GM10266 (cell line): ENCODE results near the gene NRXN3.

Experiments used
- DNase-seq: peaks from one replicate; pipeline ENCODE4 v3.0.0; 2012; ENCODE audit errors: extremely low spot score
- TF ChIP-seq, protein P1 (sequence below): IDR thresholded peaks from 2 replicates; pipeline ENCODE4 v1.5.1; 2012; ENCODE audit warnings: mild to moderate bottlenecking, low read depth; ENCODE audit not compliant: control insufficient read depth, insufficient read depth; ENCODE audit errors: missing control alignments

Gene NRXN3

DNA sequence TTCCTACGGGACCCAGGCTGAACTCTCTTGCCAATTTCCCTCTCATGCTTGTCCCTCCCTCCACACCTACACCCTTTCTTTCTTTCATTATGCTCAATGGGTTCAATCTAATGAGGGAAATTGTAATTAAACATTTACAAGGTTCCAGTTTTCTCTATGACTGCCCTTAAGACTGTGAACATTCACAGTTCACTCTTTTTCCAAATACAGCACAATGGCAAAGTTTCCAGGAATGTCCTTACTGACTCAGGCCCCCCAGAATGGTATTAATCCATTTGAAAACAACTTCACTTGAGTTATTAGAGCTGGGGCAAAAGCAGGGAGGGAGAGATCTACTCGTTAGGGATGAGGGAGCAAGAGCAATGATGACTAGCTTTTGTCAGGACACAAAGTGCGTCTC is 892.1 kb downstream of the NRXN3 start:
- no peak for DNase-seq
- TF ChIP-seq, protein P1, sequence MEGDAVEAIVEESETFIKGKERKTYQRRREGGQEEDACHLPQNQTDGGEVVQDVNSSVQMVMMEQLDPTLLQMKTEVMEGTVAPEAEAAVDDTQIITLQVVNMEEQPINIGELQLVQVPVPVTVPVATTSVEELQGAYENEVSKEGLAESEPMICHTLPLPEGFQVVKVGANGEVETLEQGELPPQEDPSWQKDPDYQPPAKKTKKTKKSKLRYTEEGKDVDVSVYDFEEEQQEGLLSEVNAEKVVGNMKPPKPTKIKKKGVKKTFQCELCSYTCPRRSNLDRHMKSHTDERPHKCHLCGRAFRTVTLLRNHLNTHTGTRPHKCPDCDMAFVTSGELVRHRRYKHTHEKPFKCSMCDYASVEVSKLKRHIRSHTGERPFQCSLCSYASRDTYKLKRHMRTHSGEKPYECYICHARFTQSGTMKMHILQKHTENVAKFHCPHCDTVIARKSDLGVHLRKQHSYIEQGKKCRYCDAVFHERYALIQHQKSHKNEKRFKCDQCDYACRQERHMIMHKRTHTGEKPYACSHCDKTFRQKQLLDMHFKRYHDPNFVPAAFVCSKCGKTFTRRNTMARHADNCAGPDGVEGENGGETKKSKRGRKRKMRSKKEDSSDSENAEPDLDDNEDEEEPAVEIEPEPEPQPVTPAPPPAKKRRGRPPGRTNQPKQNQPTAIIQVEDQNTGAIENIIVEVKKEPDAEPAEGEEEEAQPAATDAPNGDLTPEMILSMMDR, result no peak

DNA sequence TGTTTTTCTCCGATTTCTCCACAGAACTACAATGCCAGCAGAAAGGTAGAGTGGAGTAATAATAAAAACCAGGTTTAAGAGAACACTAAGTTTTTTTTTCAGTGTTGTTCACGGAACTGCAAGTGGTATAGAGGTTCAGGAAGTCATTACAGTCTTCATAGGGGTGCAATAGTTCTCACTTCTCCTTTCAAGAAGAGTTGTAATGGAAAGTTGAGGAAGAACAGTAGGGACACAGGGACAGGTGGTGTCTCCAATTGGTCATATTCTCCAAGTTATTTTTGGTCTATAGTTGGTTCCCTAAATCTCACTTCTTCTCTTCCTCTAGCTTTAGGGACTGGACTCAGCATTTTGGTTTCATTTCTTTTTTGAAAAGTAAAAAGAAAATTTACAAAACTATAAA is 894.0 kb downstream of the NRXN3 start:
- DNase-seq, result no peak
- TF ChIP-seq, protein P1, result no peak

DNA sequence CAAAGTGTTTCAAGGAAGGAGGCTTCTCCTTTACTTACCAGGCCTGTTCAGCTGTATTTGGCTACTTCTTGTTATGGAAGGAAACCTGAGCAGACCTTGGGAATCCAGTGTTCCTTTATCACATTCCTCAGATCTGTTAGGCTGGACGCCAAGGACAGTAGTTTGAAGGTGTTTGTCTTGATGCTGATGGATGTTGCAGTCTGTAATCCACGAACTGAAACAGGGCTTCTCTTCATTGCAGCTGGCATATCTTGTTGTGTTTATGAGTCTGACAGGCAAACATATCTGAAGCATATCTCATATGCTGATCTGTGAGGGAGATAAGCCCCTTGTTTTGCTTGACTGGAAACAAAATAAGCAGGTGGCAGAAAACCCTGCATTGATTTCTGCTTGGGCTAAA is 904.3 kb downstream of the NRXN3 start:
- no peak for DNase-seq
- TF ChIP-seq, protein P1, result no peak

DNA sequence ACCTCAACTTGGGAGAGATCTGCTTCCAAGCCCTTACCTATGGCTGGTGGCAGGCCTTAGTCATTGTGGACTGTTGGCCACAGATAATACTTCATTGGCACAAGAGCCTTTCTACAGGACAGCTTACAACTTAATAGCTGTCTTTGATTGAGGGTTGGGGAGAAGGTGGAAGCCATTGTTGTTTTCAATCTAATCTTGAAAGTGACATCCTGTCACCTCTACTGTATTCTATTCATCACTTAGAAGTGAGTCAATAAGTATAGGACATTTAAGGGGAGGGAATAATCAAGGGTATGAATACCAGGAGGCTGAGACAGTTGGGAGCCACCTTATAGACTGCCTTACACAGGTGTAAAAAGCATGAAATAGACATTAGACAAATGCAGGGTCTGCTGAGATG is 906.3 kb downstream of the NRXN3 start:
- TF ChIP-seq, protein P1, result no peak
- no peak for DNase-seq

DNA sequence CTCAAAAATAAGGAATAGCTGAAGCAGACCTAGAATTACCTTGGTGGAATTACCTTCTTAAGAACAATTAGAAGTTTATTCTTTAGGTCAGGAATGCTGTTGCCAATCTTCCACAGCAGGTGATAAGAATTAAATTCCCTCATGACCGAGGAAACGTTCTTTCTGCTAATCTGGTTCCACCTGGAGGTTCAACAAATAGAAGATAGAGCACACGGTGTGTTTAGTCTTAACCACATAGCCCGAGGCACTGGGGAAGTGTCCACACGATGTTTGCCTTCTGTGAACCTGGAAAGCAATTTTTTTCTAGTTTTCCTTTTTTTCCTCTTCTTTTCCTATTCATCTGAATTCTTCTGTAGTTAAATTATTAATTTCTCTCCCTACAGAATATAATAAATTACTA is 906.9 kb downstream of the NRXN3 start:
- TF ChIP-seq, protein P1, result no peak
- no peak for DNase-seq

DNA sequence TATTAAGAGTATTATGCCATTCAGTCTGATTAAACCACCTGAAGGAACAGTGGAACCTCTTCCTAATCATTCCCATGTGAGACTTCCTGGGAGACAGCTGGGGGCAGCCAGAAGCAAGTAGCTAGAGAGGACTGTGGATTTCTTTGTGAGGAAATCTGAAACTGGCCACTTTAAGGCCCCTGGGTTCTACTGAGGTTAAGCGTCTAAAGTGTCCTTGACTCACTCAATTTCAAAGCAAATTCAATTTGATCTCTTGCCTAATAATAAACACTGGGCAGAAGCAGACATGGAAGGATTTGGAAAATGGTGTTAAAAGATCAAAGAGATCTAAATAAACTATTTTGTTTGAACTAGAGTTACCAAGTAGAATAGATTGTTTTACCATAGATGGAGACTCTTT is 909.9 kb downstream of the NRXN3 start:
- TF ChIP-seq, protein P1, result no peak
- DNase-seq, result no peak

DNA sequence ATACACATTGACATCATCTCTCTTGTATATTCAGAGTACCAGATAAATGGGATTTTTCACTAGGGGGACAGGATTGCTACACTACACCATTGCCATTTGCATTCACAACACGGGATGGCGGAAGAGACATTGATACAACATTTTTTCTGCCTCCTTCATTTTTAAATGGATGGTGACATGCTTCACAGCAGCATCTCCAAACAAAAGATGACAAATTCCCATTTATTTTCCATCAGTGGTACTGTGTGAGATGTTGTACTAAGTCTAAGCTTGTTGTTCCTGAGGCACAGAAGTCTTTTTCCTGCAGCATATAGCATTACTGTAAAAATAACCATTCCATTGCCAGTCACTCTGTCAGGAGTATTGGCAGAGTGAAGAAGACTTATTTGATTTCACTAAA is 912.7 kb downstream of the NRXN3 start:
- TF ChIP-seq, protein P1, result no peak

More for the DNA sequence above, 912.7 kb downstream of the NRXN3 start:
- DNase-seq, result no peak
